ENCODE results near the gene NOLC1. TPM values are rescaled to one million over a fixed set of nuclear protein-coding genes. Genes with fewer than 3 reads are reported as not detected.

The NOLC1 gene
- total and polyA plus RNA-seq, 2 of the 13 experiments (the other 11 are each of a cell fraction or from before 2014, with no cell fraction given), result 50.6 to 81.0 TPM

DNA sequence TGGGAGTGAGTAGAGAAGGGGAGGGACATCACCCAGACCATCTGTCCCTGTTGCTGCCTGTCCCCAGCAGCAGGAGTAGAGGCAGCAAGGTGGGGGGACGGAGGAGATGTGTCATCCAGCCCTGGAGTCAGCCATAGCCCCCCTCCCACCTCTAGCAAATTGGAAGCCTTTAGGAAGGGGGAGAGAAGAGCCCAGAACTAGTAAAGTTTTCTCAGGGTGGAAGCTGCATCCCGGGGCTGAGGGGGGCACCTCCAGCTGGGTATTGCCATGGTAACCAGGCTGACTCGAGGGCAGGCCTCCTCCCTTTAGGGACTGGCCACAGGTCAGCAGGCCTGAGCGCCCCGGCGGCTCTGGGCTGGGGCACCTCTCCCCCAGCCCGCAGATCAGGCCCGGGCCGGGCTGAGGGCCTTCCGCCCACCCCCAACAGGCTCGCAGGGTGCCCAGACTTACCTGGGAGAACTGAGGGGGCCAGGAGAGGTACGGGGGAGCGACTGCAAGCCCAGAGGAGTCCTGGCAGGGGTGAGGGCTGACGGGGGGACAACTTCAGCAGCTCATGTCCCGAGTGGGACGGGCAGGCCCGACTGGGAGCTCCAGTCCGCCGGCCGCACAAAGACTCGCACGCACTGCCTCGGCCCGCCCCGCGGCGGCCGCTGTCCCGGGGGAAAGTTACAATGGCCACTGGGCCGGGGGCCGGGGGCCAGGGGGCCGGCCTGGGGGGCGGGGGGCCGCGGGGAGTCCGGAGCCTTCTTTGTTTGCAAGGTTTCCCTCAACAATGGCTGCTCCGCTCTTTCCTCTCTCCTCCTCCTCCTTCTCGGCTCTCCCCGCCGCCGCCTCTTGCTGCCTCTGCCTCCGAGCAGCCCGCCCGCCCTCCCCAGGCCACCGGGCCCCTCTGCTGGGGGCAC lies 38.0 kb upstream of the NOLC1 start (continued):
- no peak for TF ChIP-seq NR2F6 (IDR thresholded peaks at IDR 0.05)
- TF ChIP-seq NR2F6 (CRISPR knock-in tag; IDR thresholded peaks at IDR 0.05), result no peak
- TF ChIP-seq RFX1 (IDR thresholded peaks at IDR 0.05), result peak; percentile 46
- 0 out of 2 replicates have a peak, but pooled peaks have one; percentile 12 for TF ChIP-seq MEIS2 (CRISPR knock-in tag; IDR thresholded peaks at IDR 0.05)
- TF ChIP-seq SSRP1 (CRISPR knock-in tag; IDR thresholded peaks at IDR 0.05), result no peak
- peak; percentile 19; the same call in 1 of the 2 replicates for TF ChIP-seq KAT7 (CRISPR knock-in tag; IDR thresholded peaks at IDR 0.05; ENCODE audit: borderline replicate concordance)
- TF ChIP-seq, protein P1, sequence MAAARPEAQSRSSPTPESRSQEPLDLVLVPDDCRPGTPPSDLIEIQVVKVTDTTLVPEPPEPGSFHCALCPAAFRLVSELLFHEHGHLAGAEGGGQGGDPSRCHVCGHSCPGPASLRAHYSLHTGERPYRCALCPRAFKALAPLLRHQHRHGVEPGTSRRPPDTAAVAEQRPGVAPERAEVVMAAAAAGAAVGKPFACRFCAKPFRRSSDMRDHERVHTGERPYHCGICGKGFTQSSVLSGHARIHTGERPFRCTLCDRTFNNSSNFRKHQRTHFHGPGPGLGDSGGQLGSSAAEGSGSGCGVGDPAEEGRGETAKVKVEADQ (CRISPR knock-in tag; IDR thresholded peaks at IDR 0.05; ENCODE audit: borderline replicate concordance), result 0 out of 2 replicates have a peak, but pooled peaks have one; percentile 34
- no peak for TF ChIP-seq HOXA5 (CRISPR knock-in tag; IDR thresholded peaks at IDR 0.05)
- peak; percentile 19 for TF ChIP-seq HDAC1 (CRISPR knock-in tag; IDR thresholded peaks at IDR 0.05)
- TF ChIP-seq YY1 (IDR thresholded peaks at IDR 0.05; ENCODE audit: insufficient read depth, insufficient replicate concordance, low read depth, low read length), result peak; percentile 4
- TF ChIP-seq, protein P2, sequence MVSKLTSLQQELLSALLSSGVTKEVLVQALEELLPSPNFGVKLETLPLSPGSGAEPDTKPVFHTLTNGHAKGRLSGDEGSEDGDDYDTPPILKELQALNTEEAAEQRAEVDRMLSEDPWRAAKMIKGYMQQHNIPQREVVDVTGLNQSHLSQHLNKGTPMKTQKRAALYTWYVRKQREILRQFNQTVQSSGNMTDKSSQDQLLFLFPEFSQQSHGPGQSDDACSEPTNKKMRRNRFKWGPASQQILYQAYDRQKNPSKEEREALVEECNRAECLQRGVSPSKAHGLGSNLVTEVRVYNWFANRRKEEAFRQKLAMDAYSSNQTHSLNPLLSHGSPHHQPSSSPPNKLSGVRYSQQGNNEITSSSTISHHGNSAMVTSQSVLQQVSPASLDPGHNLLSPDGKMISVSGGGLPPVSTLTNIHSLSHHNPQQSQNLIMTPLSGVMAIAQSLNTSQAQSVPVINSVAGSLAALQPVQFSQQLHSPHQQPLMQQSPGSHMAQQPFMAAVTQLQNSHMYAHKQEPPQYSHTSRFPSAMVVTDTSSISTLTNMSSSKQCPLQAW (CRISPR knock-in tag; IDR thresholded peaks at IDR 0.05), result 0 out of 2 replicates have a peak, but pooled peaks have one; percentile 36
- TF ChIP-seq ZSCAN25 (CRISPR knock-in tag; IDR thresholded peaks at IDR 0.05), result 0 out of 2 replicates have a peak, but pooled peaks have one; percentile 38
- TF ChIP-seq ZNF589 (CRISPR knock-in tag; conservative IDR thresholded peaks at IDR 0.05), result 0 out of 2 replicates have a peak, but pooled peaks have one; percentile 31
- peak; percentile 40; the same call in 1 of the 2 replicates for TF ChIP-seq ZNF20 (CRISPR knock-in tag; IDR thresholded peaks at IDR 0.05)
- peak; percentile 55; the same call in 1 of the 2 replicates for TF ChIP-seq RFX3 (CRISPR knock-in tag; IDR thresholded peaks at IDR 0.05)
- TF ChIP-seq PHF8 (CRISPR knock-in tag; IDR thresholded peaks at IDR 0.05), result peak; percentile 53
- TF ChIP-seq ZNF10 (CRISPR knock-in tag; IDR thresholded peaks at IDR 0.05; ENCODE audit: borderline replicate concordance, low read depth), result no peak
- TF ChIP-seq XRCC5 (optimal IDR thresholded peaks at IDR 0.05; ENCODE audit: low read length), result peak; percentile 16
- no peak for TF ChIP-seq PAF1 (CRISPR knock-in tag; IDR thresholded peaks at IDR 0.05)
- peak; percentile 68 for TF ChIP-seq ZFY (CRISPR knock-in tag; IDR thresholded peaks at IDR 0.05)
- TF ChIP-seq, protein P3, sequence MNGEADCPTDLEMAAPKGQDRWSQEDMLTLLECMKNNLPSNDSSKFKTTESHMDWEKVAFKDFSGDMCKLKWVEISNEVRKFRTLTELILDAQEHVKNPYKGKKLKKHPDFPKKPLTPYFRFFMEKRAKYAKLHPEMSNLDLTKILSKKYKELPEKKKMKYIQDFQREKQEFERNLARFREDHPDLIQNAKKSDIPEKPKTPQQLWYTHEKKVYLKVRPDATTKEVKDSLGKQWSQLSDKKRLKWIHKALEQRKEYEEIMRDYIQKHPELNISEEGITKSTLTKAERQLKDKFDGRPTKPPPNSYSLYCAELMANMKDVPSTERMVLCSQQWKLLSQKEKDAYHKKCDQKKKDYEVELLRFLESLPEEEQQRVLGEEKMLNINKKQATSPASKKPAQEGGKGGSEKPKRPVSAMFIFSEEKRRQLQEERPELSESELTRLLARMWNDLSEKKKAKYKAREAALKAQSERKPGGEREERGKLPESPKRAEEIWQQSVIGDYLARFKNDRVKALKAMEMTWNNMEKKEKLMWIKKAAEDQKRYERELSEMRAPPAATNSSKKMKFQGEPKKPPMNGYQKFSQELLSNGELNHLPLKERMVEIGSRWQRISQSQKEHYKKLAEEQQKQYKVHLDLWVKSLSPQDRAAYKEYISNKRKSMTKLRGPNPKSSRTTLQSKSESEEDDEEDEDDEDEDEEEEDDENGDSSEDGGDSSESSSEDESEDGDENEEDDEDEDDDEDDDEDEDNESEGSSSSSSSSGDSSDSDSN (CRISPR knock-in tag; IDR thresholded peaks at IDR 0.05), result peak; percentile 42; the same call in 1 of the 2 replicates
- TF ChIP-seq, protein P4, sequence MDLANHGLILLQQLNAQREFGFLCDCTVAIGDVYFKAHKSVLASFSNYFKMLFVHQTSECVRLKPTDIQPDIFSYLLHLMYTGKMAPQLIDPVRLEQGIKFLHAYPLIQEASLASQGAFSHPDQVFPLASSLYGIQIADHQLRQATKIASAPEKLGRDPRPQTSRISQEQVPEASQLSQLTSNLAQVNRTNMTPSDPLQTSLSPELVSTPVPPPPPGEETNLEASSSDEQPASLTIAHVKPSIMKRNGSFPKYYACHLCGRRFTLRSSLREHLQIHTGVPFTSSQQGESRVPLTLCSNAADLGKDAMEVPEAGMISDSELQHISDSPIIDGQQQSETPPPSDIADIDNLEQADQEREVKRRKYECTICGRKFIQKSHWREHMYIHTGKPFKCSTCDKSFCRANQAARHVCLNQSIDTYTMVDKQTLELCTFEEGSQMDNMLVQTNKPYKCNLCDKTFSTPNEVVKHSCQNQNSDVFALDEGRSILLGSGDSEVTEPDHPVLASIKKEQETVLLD (CRISPR knock-in tag; IDR thresholded peaks at IDR 0.05; ENCODE audit: low read depth), result 0 out of 2 replicates have a peak, but pooled peaks have one; percentile 25
- no peak for TF ChIP-seq NRL (CRISPR knock-in tag; IDR thresholded peaks at IDR 0.05; ENCODE audit: borderline replicate concordance)
- 0 out of 2 replicates have a peak, but pooled peaks have one; percentile 56 for TF ChIP-seq REL (CRISPR knock-in tag; conservative IDR thresholded peaks at IDR 0.05)
- TF ChIP-seq RFXANK (CRISPR knock-in tag; IDR thresholded peaks at IDR 0.05), result no peak

All from HepG2 (cell line).